ENCODE measurements around the gene IKZF4. TPM values are rescaled to one million over a fixed set of nuclear protein-coding genes. Genes with fewer than 3 reads are reported as not detected.

Gene IKZF4
- total RNA-seq, 1 experiment from 2014 or later, result 13.6 TPM

GRCh38 chr12:56037161-56037560, 16.3 kb downstream of the IKZF4 start:
- no peak overlapping the region for H3K4me3 Mint-ChIP-seq
- no peak for TF ChIP-seq GTF2I (CRISPR knock-in tag; conservative IDR thresholded peaks at IDR 0.05)
- TF ChIP-seq ZNF263 (CRISPR knock-in tag; IDR thresholded peaks at IDR 0.05; ENCODE audit: low read depth), result no peak
- TF ChIP-seq FOXJ3 (CRISPR knock-in tag; IDR thresholded peaks at IDR 0.05; ENCODE audit: borderline replicate concordance), result no peak
- TF ChIP-seq TP53 (CRISPR knock-in tag; IDR thresholded peaks at IDR 0.05), result no peak
- no peak for TF ChIP-seq ATF1 (CRISPR knock-in tag; IDR thresholded peaks at IDR 0.05)
- no peak for TF ChIP-seq FOXP1 (CRISPR knock-in tag; IDR thresholded peaks at IDR 0.05; ENCODE audit: borderline replicate concordance)

GRCh38 chr12:56038022-56038655, 17.3 kb downstream of the IKZF4 start:
- POLR2A ChIA-PET, result interaction anchor here (1.5 kb wide), 1 partner anchor 66 kb away, joined by 7 read pairs; the partner anchor contains the start of gene PA2G4
- TF ChIP-seq ZSCAN18 (CRISPR knock-in tag; IDR thresholded peaks at IDR 0.05) (no peak), ZNF138 (CRISPR knock-in tag; conservative IDR thresholded peaks at IDR 0.05) (no peak), ZNF512 (CRISPR knock-in tag; IDR thresholded peaks at IDR 0.05; ENCODE audit: borderline replicate concordance) (no peak), ZBTB43 (CRISPR knock-in tag; IDR thresholded peaks at IDR 0.05) (no peak), TP53 (CRISPR knock-in tag; IDR thresholded peaks at IDR 0.05) (no peak), ZNF423 (CRISPR knock-in tag; IDR thresholded peaks at IDR 0.05) (no peak), IRF2 (CRISPR knock-in tag; IDR thresholded peaks at IDR 0.05; ENCODE audit: borderline replicate concordance, low read depth) (no peak), SMAD3 (CRISPR knock-in tag; IDR thresholded peaks at IDR 0.05; ENCODE audit: borderline replicate concordance) (no peak), NFE2L1 (CRISPR knock-in tag; IDR thresholded peaks at IDR 0.05) (no peak), ZMAT4 (CRISPR knock-in tag; IDR thresholded peaks at IDR 0.05) (no peak), SMAD4 (CRISPR knock-in tag; IDR thresholded peaks at IDR 0.05) (no peak), HMGA2 (CRISPR knock-in tag; IDR thresholded peaks at IDR 0.05) (no peak), ATF3 (CRISPR knock-in tag; conservative IDR thresholded peaks at IDR 0.05) (no peak), ZBTB21 (CRISPR knock-in tag; IDR thresholded peaks at IDR 0.05; ENCODE audit: borderline replicate concordance) (no peak), SOX15 (CRISPR knock-in tag; IDR thresholded peaks at IDR 0.05) (no peak), ATF6 (CRISPR knock-in tag; IDR thresholded peaks at IDR 0.05) (no peak), E2F1 (CRISPR knock-in tag; IDR thresholded peaks at IDR 0.05) (no peak), OVOL2 (CRISPR knock-in tag; IDR thresholded peaks at IDR 0.05; ENCODE audit: borderline replicate concordance) (no peak), ZNF232 (CRISPR knock-in tag; IDR thresholded peaks at IDR 0.05) (no peak)
- peak overlapping the region; percentile 87 for H3K27ac Mint-ChIP-seq
- no peak for ATAC-seq
- H3K36me3 Mint-ChIP-seq, result peaks cover 16% of the 10 kb centered on the region
- H3K4me1 Mint-ChIP-seq, result peaks cover 37% of the 10 kb centered on the region
- H3K9me3 Mint-ChIP-seq, result no peaks in the 10 kb centered on the region
- no peak for DNase-seq (ENCODE audit: low spot score)
- H3K27me3 Mint-ChIP-seq (ENCODE audit: low read depth), result no peaks in the 10 kb centered on the region
- CTCF ChIA-PET, result no interaction called here
- no peak overlapping the region for H3K4me3 Mint-ChIP-seq

More at GRCh38 chr12:56037161-56037560, 16.3 kb downstream of the IKZF4 start:
- ATAC-seq (no peak), DNase-seq (ENCODE audit: low spot score) (no peak)
- CTCF ChIA-PET, result no interaction called here
- Mint-ChIP-seq H3K36me3 (peaks cover 16% of the 10 kb centered on the region), H3K9me3 (no peaks in the 10 kb centered on the region), H3K4me1 (peaks cover 30% of the 10 kb centered on the region), H3K27me3 (ENCODE audit: low read depth) (no peaks in the 10 kb centered on the region), H3K27ac (peak overlapping the region; percentile 74; the same call in 1 of the 2 replicates)
- POLR2A ChIA-PET, result interaction anchor here (1.5 kb wide), 1 partner anchor 67 kb away, joined by 7 read pairs; the partner anchor contains the start of gene PA2G4

Measured in WTC11 (cell line).